Suprapubic skin (tissue), 4 donors: Measurements from ENCODE around the gene SLC5A3.

Source experiments
- EP300 ChIP-seq: sonication (generic); formaldehyde crosslinking; IDR thresholded peaks from one replicate; pipeline ENCODE4 v1.6.1; 2017; ENCODE audit warnings: antibody characterized with exemption
- POLR2A ChIP-seq, 2 donors: fragments of 450-650 bp; IDR thresholded peaks; one replicate each; pipeline ENCODE4 v1.6.1; 2017; ENCODE audit warnings: antibody characterized with exemption in 2 of 2, mild to moderate bottlenecking in 2 of 2, moderate library complexity in 2 of 2
- POLR2AphosphoS5 ChIP-seq, 3 donors: sonication (generic); formaldehyde crosslinking; IDR thresholded peaks; one replicate each; pipeline ENCODE4 v1.6.1; 2017; ENCODE audit warnings: antibody characterized with exemption in 3 of 3
- TF ChIP-seq, protein P1 (sequence below), 2 donors: fragments of 200-600 bp in 1 of 2; fragments of 450-650 bp in 1 of 2; sonication (generic) in 1 of 2; IDR thresholded peaks; one replicate each; pipeline ENCODE4 v1.5.1; 2016 to 2019; ENCODE audit warnings: antibody characterized with exemption in 2 of 2, mild to moderate bottlenecking in 1 of 2, moderate library complexity in 1 of 2

DNA sequence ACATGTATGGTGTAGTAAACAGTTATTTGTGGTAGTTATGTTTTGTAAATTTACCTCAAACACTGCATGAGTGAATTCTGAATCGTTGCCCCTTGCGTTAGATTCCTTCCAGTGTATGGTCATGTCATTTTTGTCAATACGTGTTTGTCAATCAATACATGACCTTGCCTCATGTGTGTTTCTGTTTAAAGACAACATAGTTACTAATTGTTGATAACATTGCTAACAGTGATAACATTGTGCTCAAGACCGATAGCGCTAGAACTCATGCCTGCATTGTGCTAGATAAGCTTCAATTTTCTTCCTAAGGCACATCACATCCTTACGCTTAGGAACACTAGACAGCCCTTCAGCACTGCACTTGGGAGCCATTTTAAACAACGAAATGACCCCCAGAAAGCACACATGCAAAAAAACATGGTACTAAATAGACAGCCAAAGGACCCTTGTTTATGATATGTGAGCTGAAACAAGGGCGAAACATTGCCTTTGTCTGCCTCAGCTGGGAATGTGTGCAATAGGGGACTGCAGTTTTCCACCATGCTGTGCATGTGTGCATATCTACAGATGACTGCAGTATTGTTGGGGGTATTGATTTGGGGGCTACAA, 37.3 kb downstream of the SLC5A3 start:
- TF ChIP-seq, protein P1, sequence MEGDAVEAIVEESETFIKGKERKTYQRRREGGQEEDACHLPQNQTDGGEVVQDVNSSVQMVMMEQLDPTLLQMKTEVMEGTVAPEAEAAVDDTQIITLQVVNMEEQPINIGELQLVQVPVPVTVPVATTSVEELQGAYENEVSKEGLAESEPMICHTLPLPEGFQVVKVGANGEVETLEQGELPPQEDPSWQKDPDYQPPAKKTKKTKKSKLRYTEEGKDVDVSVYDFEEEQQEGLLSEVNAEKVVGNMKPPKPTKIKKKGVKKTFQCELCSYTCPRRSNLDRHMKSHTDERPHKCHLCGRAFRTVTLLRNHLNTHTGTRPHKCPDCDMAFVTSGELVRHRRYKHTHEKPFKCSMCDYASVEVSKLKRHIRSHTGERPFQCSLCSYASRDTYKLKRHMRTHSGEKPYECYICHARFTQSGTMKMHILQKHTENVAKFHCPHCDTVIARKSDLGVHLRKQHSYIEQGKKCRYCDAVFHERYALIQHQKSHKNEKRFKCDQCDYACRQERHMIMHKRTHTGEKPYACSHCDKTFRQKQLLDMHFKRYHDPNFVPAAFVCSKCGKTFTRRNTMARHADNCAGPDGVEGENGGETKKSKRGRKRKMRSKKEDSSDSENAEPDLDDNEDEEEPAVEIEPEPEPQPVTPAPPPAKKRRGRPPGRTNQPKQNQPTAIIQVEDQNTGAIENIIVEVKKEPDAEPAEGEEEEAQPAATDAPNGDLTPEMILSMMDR (IDR thresholded peaks at IDR 0.05): no peak
- TF ChIP-seq POLR2AphosphoS5 (IDR thresholded peaks at IDR 0.05) (no peak), POLR2A (IDR thresholded peaks at IDR 0.05) (no peak), EP300 (no peak)
